Right lobe of liver (tissue), 6 donors: Measurements from ENCODE around the gene SDHA. TPM values are rescaled to one million over a fixed set of nuclear protein-coding genes. Genes with fewer than 3 reads are reported as not detected.
A peak's percentile ranks its signal among the peaks of the same experiment; 100 is the strongest.
"Not testable (repeated sequence)": the region's sequence is repeated elsewhere in the genome, so short reads cannot be mapped to it uniquely, and the experiment has no call there.

Source experiments
- ATAC-seq, 4 donors: fragments of 200-7000 bp; cut with Tn5 transposase; one replicate each; pipeline ENCODE4 v1.9.1; 2020; ENCODE audit warnings: mild to moderate bottlenecking in 4 of 4, moderate library complexity in 4 of 4
- DNase-seq, 3 donors: peaks; one replicate each; pipeline ENCODE4 v3.0.0-alpha.2; 2020
- H3K27ac ChIP-seq, 3 donors: fragments of 200-600 bp; one replicate each; pipeline ENCODE4 v1.8.0; 2022
- H3K27me3 ChIP-seq, 2 donors: fragments of 200-600 bp; one replicate each; pipeline ENCODE4 v1.8.0; 2022
- H3K36me3 ChIP-seq, 4 donors: fragments of 200-600 bp; sonication (generic) in 1 of 4; one replicate each; pipeline versions ENCODE4 v1.5.1 to v1.8.0; 2017 to 2022; ENCODE audit warnings: control low read depth in 1 of 4
- H3K4me1 ChIP-seq, 4 donors: fragments of 200-600 bp; sonication (generic) in 1 of 4; one replicate each; pipeline versions ENCODE4 v1.5.1 to v1.8.0; 2017 to 2022; ENCODE audit warnings: control low read depth in 1 of 4
- H3K4me3 ChIP-seq, 3 donors: fragments of 200-600 bp; one replicate each; pipeline ENCODE4 v1.8.0; 2022
- H3K9me3 ChIP-seq, 4 donors: fragments of 200-600 bp; sonication (generic) in 1 of 4; one replicate each; pipeline versions ENCODE4 v1.5.1 to v1.8.0; 2017 to 2022; ENCODE audit warnings: control low read depth in 1 of 4
- POLR2A ChIP-seq: fragments of 450-650 bp; IDR thresholded peaks from one replicate; pipeline ENCODE4 v1.6.1; 2017; ENCODE audit warnings: antibody characterized with exemption, mild to moderate bottlenecking
- WGBS: methylation state at CpG from one replicate; pipeline ENCODE4 v1.1.6; 2018; ENCODE audit warnings: low coverage, low lambda C conversion rate; ENCODE audit not compliant: insufficient coverage; ENCODE audit errors: missing lambda C conversion rate; 5-methylcytosine and 5-hydroxymethylcytosine counted together
- intact Hi-C, 2 donors: fragments of 100-400 bp; cut with DNase I; formaldehyde crosslinking; loops; one replicate each; pipeline versions ENCODE4 v1.11.2 to v1.14.1; 2022
- total RNA-seq, 6 experiments: library from RNA; depleted of rRNA in 2 of 6; stranded (reverse); fragments of >200 nt in 2 of 6; fragmentation: NEBNext Ultra II Directional in 3 of 6; extraction: Animal tissue kit (Norgen Biotek cat#: 25700) in 3 of 6; gene quantifications; one replicate each; pipeline versions ENCODE4 v1.1.0 to v1.2.4, GENCODE V29; 2016 to 2023
- TF ChIP-seq, protein P1 (sequence below), 4 donors: fragments of 200-600 bp in 3 of 4; fragments of 450-650 bp in 1 of 4; IDR thresholded peaks; one replicate each; pipeline versions ENCODE4 v1.5.1 to v1.8.0; 2016 to 2022; ENCODE audit warnings: antibody characterized with exemption in 4 of 4, mild to moderate bottlenecking in 2 of 4
- donor health status: DM: no; HTN: yes; CAD: no.
- donor health status: DM: no; HTN: no; CAD: no.
- donor health status: DM: no; HTN: no; CAD: no.
- donor health status: DM: no; HTN: yes; CAD: no.
- donor health status: DM: no; HTN: yes; CAD: no.

SDHA gene
- total RNA-seq, 6 experiments from 2014 or later = 165 to 223 (median 188) TPM

DNA sequence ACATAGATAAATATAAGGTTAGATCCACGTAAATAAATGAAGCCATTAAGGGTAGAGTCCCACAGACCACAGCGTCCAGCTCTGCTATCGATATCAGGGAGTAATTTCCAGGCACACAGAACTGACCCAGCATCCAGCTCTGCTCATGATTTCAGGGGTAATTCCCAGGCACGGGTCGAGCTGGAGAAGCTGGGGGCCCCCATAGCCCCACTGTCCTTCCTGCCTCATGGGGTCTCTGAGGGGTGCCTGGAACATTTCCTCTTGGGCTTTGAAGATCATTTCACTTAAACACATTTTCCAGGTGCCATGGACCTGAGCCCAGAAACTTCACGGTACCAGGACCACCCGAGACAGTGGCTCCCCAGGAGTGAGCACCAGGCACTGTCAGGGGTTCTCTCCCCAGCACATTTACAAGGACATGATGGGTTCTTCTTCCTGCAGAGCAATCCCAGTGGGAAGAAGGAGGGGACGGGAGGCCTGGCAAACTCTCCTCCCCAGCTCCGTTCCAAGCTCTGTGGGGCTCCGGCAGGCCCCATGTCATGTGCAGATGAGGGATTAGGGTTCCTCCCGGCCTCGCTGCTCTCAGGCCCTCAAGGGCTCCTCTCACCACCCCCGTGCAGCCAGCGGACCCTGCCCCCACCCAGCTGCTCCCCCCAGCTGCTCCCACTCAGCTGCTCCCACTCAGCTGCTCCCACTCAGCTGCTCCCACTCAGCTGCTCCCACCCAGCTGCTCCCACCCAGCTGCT lies 80.0 kb downstream of the SDHA start:
- intact Hi-C loops, H3K9me3 ChIP-seq, H3K36me3 ChIP-seq, ATAC-seq, H3K27me3 ChIP-seq, H3K4me1 ChIP-seq, H3K4me3 ChIP-seq, H3K27ac ChIP-seq: not testable (repeated sequence)
- 97% methylated on average over 4 of the region's 14 CpGs for WGBS
- DNase-seq = peak in 1 of 3 donors; percentile 22

DNA sequence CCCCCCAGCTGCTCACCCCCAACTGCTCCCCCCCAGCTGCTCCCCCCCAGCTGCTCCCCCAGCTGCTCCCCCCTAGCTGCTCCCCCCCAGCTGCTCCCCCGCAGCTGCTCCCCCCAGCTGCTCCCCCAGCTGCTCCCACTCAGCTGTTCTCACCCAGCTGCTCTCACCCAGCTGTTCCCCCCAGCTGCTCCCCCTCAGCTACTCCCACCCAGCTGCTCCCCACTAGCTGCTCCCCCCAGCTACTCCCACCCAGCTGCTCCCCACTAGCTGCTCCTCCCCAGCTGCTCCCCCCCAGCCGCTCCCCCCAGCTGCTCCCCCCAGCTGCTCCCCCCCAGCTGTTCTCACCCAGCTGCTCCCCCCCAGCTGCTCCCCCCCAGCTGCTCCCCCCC lies 80.6 kb downstream of the SDHA start:
- H3K36me3 ChIP-seq = no peaks in the 10 kb centered on the region
- intact Hi-C loops = no loop called here
- H3K9me3 ChIP-seq = no peaks in the 10 kb centered on the region
- TF ChIP-seq, protein P1, sequence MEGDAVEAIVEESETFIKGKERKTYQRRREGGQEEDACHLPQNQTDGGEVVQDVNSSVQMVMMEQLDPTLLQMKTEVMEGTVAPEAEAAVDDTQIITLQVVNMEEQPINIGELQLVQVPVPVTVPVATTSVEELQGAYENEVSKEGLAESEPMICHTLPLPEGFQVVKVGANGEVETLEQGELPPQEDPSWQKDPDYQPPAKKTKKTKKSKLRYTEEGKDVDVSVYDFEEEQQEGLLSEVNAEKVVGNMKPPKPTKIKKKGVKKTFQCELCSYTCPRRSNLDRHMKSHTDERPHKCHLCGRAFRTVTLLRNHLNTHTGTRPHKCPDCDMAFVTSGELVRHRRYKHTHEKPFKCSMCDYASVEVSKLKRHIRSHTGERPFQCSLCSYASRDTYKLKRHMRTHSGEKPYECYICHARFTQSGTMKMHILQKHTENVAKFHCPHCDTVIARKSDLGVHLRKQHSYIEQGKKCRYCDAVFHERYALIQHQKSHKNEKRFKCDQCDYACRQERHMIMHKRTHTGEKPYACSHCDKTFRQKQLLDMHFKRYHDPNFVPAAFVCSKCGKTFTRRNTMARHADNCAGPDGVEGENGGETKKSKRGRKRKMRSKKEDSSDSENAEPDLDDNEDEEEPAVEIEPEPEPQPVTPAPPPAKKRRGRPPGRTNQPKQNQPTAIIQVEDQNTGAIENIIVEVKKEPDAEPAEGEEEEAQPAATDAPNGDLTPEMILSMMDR (IDR thresholded peaks at IDR 0.05) = no peak
- TF ChIP-seq POLR2A = no peak
- no peak overlapping the region for H3K4me3 ChIP-seq
- H3K4me1 ChIP-seq = no peaks in the 10 kb centered on the region
- H3K27ac ChIP-seq = no peak overlapping the region
- H3K27me3 ChIP-seq = no peaks in the 10 kb centered on the region
- no peak for ATAC-seq
- peak in 1 of 3 donors; percentile 12 for DNase-seq
- WGBS = 50% methylated on average over 2 of the region's 2 CpGs

DNA sequence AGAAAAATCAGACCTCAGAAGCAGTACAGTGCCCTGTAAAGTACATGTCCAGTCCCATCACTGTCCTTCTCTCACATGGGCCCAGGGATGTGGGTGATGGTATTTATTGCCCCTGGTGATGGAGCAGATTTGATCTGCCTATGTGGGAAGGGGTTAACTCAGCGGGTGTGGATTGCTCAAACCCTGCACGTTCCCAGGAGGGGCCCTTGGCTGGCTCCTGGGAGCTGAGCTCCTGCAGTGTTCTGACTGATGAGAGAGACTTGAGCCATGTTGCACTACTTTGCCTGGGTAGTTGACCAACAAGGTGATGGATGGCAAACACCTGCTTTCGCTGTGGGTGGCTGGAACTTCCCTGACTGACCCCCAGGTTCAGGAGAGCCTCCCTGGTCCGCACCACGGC lies 81.8 kb downstream of the SDHA start:
- H3K27me3 ChIP-seq, H3K9me3 ChIP-seq, DNase-seq, H3K27ac ChIP-seq, H3K4me3 ChIP-seq, H3K4me1 ChIP-seq, H3K36me3 ChIP-seq, intact Hi-C loops, ATAC-seq: not testable (repeated sequence)
- no CpG with 5 or more reads among the region's 5 CpGs for WGBS

DNA sequence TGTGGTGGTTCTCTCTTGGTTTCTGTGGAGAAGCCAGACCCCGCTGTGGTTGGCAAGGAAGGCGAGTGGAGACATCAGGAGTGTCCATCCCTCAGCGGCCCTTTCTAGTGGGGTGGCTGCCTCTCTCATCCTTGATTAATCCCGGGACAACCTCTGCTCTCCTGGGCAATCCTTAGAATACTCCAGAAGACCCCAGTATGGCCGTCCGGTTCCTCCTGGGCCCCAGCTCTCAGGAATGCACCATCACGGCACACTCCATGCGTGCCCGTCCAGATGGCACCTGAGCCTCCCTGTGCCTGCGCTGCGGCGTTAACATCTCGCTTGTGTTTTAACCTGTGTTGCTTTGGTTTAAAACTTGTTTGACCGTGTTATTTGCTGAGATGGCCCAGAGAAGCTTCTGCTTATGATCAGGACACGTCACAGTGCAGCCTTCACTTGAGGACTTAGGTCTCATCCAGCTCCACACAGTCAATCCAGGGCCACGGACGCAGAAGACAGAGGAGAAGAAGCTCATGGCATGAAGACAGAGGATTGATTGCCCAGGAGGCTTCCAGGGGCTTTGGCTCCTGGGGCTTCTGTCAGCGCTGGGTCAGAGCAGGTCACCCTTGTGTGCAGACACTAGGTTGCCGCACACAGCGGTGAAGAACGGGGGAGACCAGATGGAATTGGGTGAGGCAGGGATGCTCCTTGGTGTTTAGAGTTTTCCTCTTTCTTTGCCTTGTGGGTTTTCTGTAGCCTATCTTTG lies 82.7 kb downstream of the SDHA start:
- ATAC-seq, H3K27me3 ChIP-seq, H3K4me1 ChIP-seq, H3K9me3 ChIP-seq, H3K36me3 ChIP-seq, H3K27ac ChIP-seq, intact Hi-C loops, H3K4me3 ChIP-seq: not testable (repeated sequence)
- peak in 1 of 3 donors; percentile 24 for DNase-seq
- WGBS = 96% methylated on average over 4 of the region's 21 CpGs

DNA sequence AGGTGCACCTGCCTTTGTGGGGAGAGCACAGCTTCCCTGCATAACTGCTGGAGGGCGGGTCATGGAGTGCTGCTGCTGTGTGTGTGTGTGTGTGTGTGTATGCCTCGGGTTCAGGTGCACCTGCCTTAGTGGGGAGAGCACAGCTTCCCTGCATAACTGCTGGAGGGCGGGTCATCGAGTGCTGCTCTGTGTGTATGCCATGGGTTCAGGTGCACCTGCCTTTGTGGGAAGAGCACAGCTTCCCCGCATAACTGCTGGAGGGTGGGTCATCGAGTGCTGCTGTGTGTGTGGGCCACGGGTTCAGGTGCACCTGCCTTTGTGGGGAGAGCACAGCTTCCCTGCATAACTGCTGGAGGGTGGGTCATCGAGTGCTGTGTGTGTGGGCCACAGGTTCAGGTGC lies 84.3 kb downstream of the SDHA start:
- DNase-seq, H3K27me3 ChIP-seq, ATAC-seq, H3K27ac ChIP-seq, H3K4me1 ChIP-seq, H3K4me3 ChIP-seq, intact Hi-C loops, H3K9me3 ChIP-seq: not testable (repeated sequence)
- 100% methylated on average over 1 of the region's 8 CpGs for WGBS
- peaks cover 0 to 15% (median 7%) of the 10 kb centered on the region in 4 donors for H3K36me3 ChIP-seq

DNA sequence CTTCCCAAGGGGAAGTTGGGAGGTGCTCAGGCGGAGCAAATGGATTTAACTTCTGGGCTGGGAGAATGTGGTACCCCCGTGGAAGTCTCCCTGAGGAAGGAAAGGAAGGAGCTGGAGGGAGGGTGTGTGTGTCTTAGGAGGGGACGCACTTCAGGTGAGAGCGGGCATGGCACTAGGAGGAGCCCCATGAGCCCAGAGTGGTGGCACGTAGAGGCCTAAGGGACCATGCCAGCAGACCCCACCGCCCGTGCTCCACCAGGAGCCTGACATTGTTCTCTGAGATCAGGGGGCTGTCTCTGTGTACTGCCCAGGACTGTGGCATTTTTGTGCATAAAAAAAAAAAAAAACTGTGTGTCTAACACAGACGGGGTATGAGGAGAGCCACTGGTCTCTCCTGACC lies 84.8 kb downstream of the SDHA start:
- Histone ChIP-seq H3K4me3 (no peak overlapping the region), H3K27ac (no peak overlapping the region), H3K4me1 (no peaks in the 10 kb centered on the region), H3K27me3 (no peaks in the 10 kb centered on the region), H3K36me3 (peaks cover 0 to 19% (median 10%) of the 10 kb centered on the region in 4 donors), H3K9me3 (no peaks in the 10 kb centered on the region)
- DNase-seq = peak in 1 of 3 donors; percentile 24
- peak in 1 of 4 donors; percentile 20 for ATAC-seq
- intact Hi-C loops = no loop called here
- WGBS = 91% methylated on average over 6 of the region's 8 CpGs
- no peak for TF ChIP-seq POLR2A
- TF ChIP-seq, protein P1 (IDR thresholded peaks at IDR 0.05) = no peak

DNA sequence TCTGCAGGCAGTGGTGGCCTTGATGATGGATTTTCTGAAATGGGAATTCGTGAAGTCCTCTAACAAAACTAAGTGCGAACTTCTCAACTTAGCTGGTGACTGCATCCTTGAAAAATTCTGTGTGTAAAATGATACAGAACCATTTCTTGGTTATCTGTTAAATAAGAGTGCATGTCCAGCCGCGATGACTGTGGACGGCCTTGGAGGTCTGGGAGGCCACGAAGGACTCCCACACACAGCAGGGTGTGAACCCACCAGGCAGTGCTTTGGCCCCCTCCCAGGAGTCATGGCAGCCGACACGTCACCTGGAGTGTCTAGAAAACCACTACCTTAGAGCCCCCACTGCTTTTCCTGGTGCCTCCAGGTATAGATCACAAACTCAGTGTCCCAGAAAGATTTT lies 85.6 kb downstream of the SDHA start:
- intact Hi-C loops, H3K4me1 ChIP-seq, ATAC-seq, H3K27ac ChIP-seq, H3K27me3 ChIP-seq, H3K9me3 ChIP-seq, H3K4me3 ChIP-seq: not testable (repeated sequence)
- 80% methylated on average over 1 of the region's 8 CpGs for WGBS
- DNase-seq = peak in 1 of 3 donors; percentile 28
- peaks cover 0 to 19% (median 10%) of the 10 kb centered on the region in 4 donors for H3K36me3 ChIP-seq
